IMR-90 (cell line): ENCODE results near the gene ADAM12. TPM values are rescaled to one million over a fixed set of nuclear protein-coding genes. Genes with fewer than 3 reads are reported as not detected.

ENCODE experiments used
- ATAC-seq: fragments of 200-7000 bp; cut with Tn5 transposase; 2 replicates; pipeline ENCODE4 v1.9.1; 2020; ENCODE audit warnings: low read depth, mild to moderate bottlenecking, moderate library complexity
- BruUV-seq: library from RNA; stranded (reverse); fragments of 400-500 nt; replicated peaks from 2 replicates; lab custom pipeline; 2021; lab: Mats Ljungman, UMichigan
- CTCF ChIA-PET: fragments of 300-600 bp; formaldehyde crosslinking; extraction: SDS; loops from one replicate; lab custom pipeline; 2021; ENCODE audit warnings: antibody characterized with exemption; lab: Yijun Ruan, JAX
- POLR2A ChIA-PET: fragments of 300-600 bp; sonication (Branson Sonifier 250); formaldehyde crosslinking; loops from one replicate; lab custom pipeline; 2022; ENCODE audit warnings: antibody characterized with exemption; ENCODE audit not compliant: unreplicated experiment; lab: Charles Lee
- DNase-seq: peaks from one replicate; pipeline ENCODE4 v3.0.0; 2013
- H2AFZ ChIP-seq: replicated peaks from 2 replicates; pipeline ENCODE3; 2013; ENCODE audit warnings: low read length, mild to moderate bottlenecking; ENCODE audit not compliant: poor library complexity
- H2AK5ac ChIP-seq: 2 replicates; pipeline ENCODE4 v1.6.1; 2013; ENCODE audit warnings: low read depth, low read length, inconsistent platforms
- H2AK9ac ChIP-seq: replicated peaks from 2 replicates; pipeline ENCODE3; 2013; ENCODE audit warnings: mild to moderate bottlenecking, low read depth, low read length, moderate library complexity; ENCODE audit not compliant: poor library complexity
- H2BK120ac ChIP-seq: 2 replicates; pipeline ENCODE4 v1.6.1; 2013; ENCODE audit warnings: low read depth, low read length, inconsistent platforms
- H2BK15ac ChIP-seq: 3 replicates; pipeline ENCODE4 v1.6.1; 2013; ENCODE audit warnings: low read depth, low read length, inconsistent platforms
- H2BK20ac ChIP-seq: 2 replicates; pipeline ENCODE4 v1.6.1; 2013; ENCODE audit warnings: low read depth, mild to moderate bottlenecking, inconsistent platforms, low read length, moderate library complexity
- H2BK5ac ChIP-seq: 2 replicates; pipeline ENCODE4 v1.6.1; 2013; ENCODE audit warnings: mild to moderate bottlenecking, low read depth, low read length, inconsistent platforms; ENCODE audit not compliant: poor library complexity, severe bottlenecking
- H3K14ac ChIP-seq: replicated peaks from 2 replicates; pipeline ENCODE4 v1.6.1; 2013; ENCODE audit warnings: low read depth, low read length, inconsistent platforms
- H3K18ac ChIP-seq: 2 replicates; pipeline ENCODE4 v1.6.1; 2013; ENCODE audit warnings: low read depth, low read length, control low read depth
- H3K23ac ChIP-seq: 2 replicates; pipeline ENCODE4 v1.6.1; 2013; ENCODE audit warnings: low read depth, low read length, inconsistent platforms
- H3K27ac ChIP-seq: 2 replicates; pipeline ENCODE4 v1.5.1; 2013; ENCODE audit warnings: mild to moderate bottlenecking, control low read depth, low read length; ENCODE audit not compliant: insufficient read depth
- H3K27me3 ChIP-seq: 2 replicates; pipeline ENCODE4 v1.6.1; 2013; ENCODE audit warnings: low read length; ENCODE audit not compliant: control insufficient read depth, insufficient read depth
- H3K36me3 ChIP-seq: 2 replicates; pipeline ENCODE4 v1.6.1; 2013; ENCODE audit warnings: low read length, mixed read lengths; ENCODE audit not compliant: control insufficient read depth, insufficient read depth
- H3K4ac ChIP-seq: 2 replicates; pipeline ENCODE4 v1.6.1; 2013; ENCODE audit warnings: low read depth, low read length, inconsistent platforms
- H3K4me1 ChIP-seq: 2 replicates; pipeline ENCODE4 v1.6.1; 2013; ENCODE audit warnings: low read length, mixed read lengths; ENCODE audit not compliant: control insufficient read depth, insufficient read depth
- H3K4me2 ChIP-seq: 2 replicates; pipeline ENCODE4 v1.6.1; 2013; ENCODE audit warnings: low read depth, mild to moderate bottlenecking, control low read depth, low read length, moderate library complexity
- H3K4me3 ChIP-seq: 2 replicates; pipeline ENCODE4 v1.5.1; 2013; ENCODE audit warnings: low read depth, mild to moderate bottlenecking, control low read depth, low read length, moderate library complexity; ENCODE audit not compliant: insufficient read depth
- H3K56ac ChIP-seq: 2 replicates; pipeline ENCODE4 v1.6.1; 2013; ENCODE audit warnings: low read length, inconsistent platforms; ENCODE audit not compliant: insufficient read depth; ENCODE audit errors: extremely low read depth
- H3K79me1 ChIP-seq, 2 experiments: 2 replicates each; pipeline ENCODE4 v1.6.1; 2013; ENCODE audit warnings: low read length in 2 of 2, inconsistent platforms in 1 of 2, low read depth in 1 of 2
- H3K9ac ChIP-seq: 2 replicates; pipeline ENCODE4 v1.6.1; 2013; ENCODE audit warnings: low read depth, low read length, control low read depth
- H3K9me1 ChIP-seq: 2 replicates; pipeline ENCODE4 v1.6.1; 2013; ENCODE audit warnings: low read length, inconsistent platforms; ENCODE audit not compliant: insufficient read depth
- H3K9me3 ChIP-seq: 2 replicates; pipeline ENCODE4 v1.6.1; 2013; ENCODE audit warnings: low read length; ENCODE audit not compliant: control insufficient read depth, insufficient read depth
- H4K20me1 ChIP-seq: 2 replicates; pipeline ENCODE4 v1.6.1; 2013; ENCODE audit warnings: low read length, inconsistent platforms; ENCODE audit not compliant: insufficient read depth
- H4K5ac ChIP-seq: 2 replicates; pipeline ENCODE4 v1.6.1; 2013; ENCODE audit warnings: mild to moderate bottlenecking, low read depth, low read length, control low read depth
- H4K8ac ChIP-seq, 2 experiments: 2 replicates each; pipeline ENCODE4 v1.6.1; 2013; ENCODE audit warnings: low read depth in 2 of 2, low read length in 2 of 2, control low read depth in 1 of 2, inconsistent platforms in 1 of 2
- H4K91ac ChIP-seq: 2 replicates; pipeline ENCODE4 v1.6.1; 2013; ENCODE audit warnings: low read depth, low read length, inconsistent platforms; ENCODE audit not compliant: insufficient read depth
- CEBPB ChIP-seq: IDR thresholded peaks from 2 replicates; pipeline ENCODE4 v1.6.1; 2012; ENCODE audit warnings: low read depth, low read length, improper control_type of control experiment
- CHD1 ChIP-seq: IDR thresholded peaks from 2 replicates; pipeline ENCODE4 v1.6.1; 2012; ENCODE audit warnings: low read depth, low read length, improper control_type of control experiment
- ELK1 ChIP-seq: fragments of 150-350 bp; IDR thresholded peaks from 2 replicates; pipeline ENCODE4 v1.6.1; 2016; ENCODE audit warnings: low read depth, mild to moderate bottlenecking, low read length, moderate library complexity, borderline replicate concordance
- MXI1 ChIP-seq: IDR thresholded peaks from 2 replicates; pipeline ENCODE4 v1.6.1; 2012; ENCODE audit warnings: low read depth, mild to moderate bottlenecking, low read length, moderate library complexity, borderline replicate concordance
- POLR2A ChIP-seq: IDR thresholded peaks from 2 replicates; pipeline ENCODE4 v1.6.1; 2012; ENCODE audit warnings: mild to moderate bottlenecking, low read depth, low read length
- RAD21 ChIP-seq: IDR thresholded peaks from 2 replicates; pipeline ENCODE4 v1.6.1; 2012; ENCODE audit warnings: low read length, improper control_type of control experiment
- SMC3 ChIP-seq: fragments of 150-350 bp; IDR thresholded peaks from 2 replicates; pipeline ENCODE4 v1.6.1; 2016; ENCODE audit warnings: low read depth, mild to moderate bottlenecking, antibody characterized with exemption, low read length, moderate library complexity
- WGBS, 2 experiments: methylation state at CpG; one replicate each; pipeline versions ENCODE4 v1.1.5 to v1.1.7; 2013; ENCODE audit warnings: missing lambda C conversion rate in 2 of 2; ENCODE audit not compliant: insufficient read length in 1 of 2; ENCODE audit errors: extremely low coverage in 2 of 2; 5-methylcytosine and 5-hydroxymethylcytosine counted together
- dilution Hi-C: fragments of 300-500 bp; cut with HindIII; formaldehyde crosslinking; loops from one replicate; pipeline ENCODE4 v1.14.3; 2018; ENCODE audit warnings: low sequenced_read_pairs; ENCODE audit not compliant: unreplicated experiment
- in situ Hi-C: fragments of 300-500 bp; cut with MboI; formaldehyde crosslinking; loops from 3 replicates; pipeline ENCODE4 v1.14.3; 2019; ENCODE audit warnings: low sequenced_read_pairs, inconsistent platforms, mixed read lengths
- intact Hi-C: fragments of 100-400 bp; cut with micrococcal nuclease; formaldehyde crosslinking; loops from 2 replicates; pipeline ENCODE4 v1.10.0; 2022
- polyA plus RNA-seq, 3 experiments: library from polyadenylated mRNA; depleted of rRNA; stranded (reverse); fragments of >200 nt; gene quantifications; 2 replicates each; pipeline ENCODE4 v1.2.3, GENCODE V29; 2012; ENCODE audit warnings: low replicate concordance in 1 of 3
- total RNA-seq: library from RNA; depleted of rRNA; stranded (reverse); fragments of >200 nt; gene quantifications from 2 replicates; pipeline ENCODE4 v1.2.3, GENCODE V29; 2012

The ADAM12 gene
- total and polyA plus RNA-seq, 2 of the 4 experiments (the other 2 are of a cell fraction) = 9.6 to 10.2 TPM

GRCh38 chr10:126270111-126270510 is 118.2 kb downstream of the ADAM12 start:
- H3K9ac ChIP-seq = no peak overlapping the region
- H2AFZ ChIP-seq = no peak overlapping the region
- no peaks in the 10 kb centered on the region for H3K4me1 ChIP-seq
- H2BK20ac ChIP-seq = no peak overlapping the region
- no peak overlapping the region for H3K4me3 ChIP-seq
- no peak overlapping the region for H4K91ac ChIP-seq
- H3K9me3 ChIP-seq = peaks cover 2% of the 10 kb centered on the region
- H3K23ac ChIP-seq = no peak overlapping the region
- DNase-seq (peak; percentile 84), ATAC-seq (peak; percentile 46)
- no peaks in the 10 kb centered on the region for H3K9me1 ChIP-seq
- no peak overlapping the region for H2BK5ac ChIP-seq
- no peak overlapping the region for H2BK120ac ChIP-seq
- intact Hi-C loops = no loop called here
- no peak overlapping the region for H3K4me2 ChIP-seq
- POLR2A ChIA-PET = no interaction called here
- no peak overlapping the region for H4K5ac ChIP-seq
- no TSS peak for BruUV-seq
- no CpG with 5 or more reads among the region's 5 CpGs for WGBS, 2 experiments
- no peak; the same call in 1 of the 2 replicates for TF ChIP-seq RAD21
- no peak for TF ChIP-seq MXI1
- TF ChIP-seq POLR2A = no peak
- no peak for TF ChIP-seq CHD1
- no peak for TF ChIP-seq SMC3
- peak; percentile 63; the same call in 1 of the 2 replicates for TF ChIP-seq CEBPB
- no peak for TF ChIP-seq ELK1
- no peak overlapping the region for H2AK9ac ChIP-seq
- no peak overlapping the region for H4K8ac ChIP-seq
- no peaks in the 10 kb centered on the region for H3K79me1 ChIP-seq
- no peak overlapping the region for H3K27ac ChIP-seq
- no peak overlapping the region for H3K56ac ChIP-seq
- no peak overlapping the region for H3K18ac ChIP-seq
- H2BK15ac ChIP-seq = no peak overlapping the region
- no peak overlapping the region for H2AK5ac ChIP-seq
- no peaks in the 10 kb centered on the region for H4K20me1 ChIP-seq
- in situ Hi-C loops = no loop called here
- dilution Hi-C loops = no loop called here
- H3K36me3 ChIP-seq = no peaks in the 10 kb centered on the region
- no peak overlapping the region for H3K4ac ChIP-seq
- H3K27me3 ChIP-seq = no peaks in the 10 kb centered on the region
- H3K14ac ChIP-seq = no peak overlapping the region
- CTCF ChIA-PET = no interaction called here
